HepG2 (cell line): ENCODE data around the gene PAIP1. TPM values are rescaled to one million over a fixed set of nuclear protein-coding genes. Genes with fewer than 3 reads are reported as not detected.

Experiments
- CREB3 ChIP-seq: sonication (generic); formaldehyde crosslinking; IDR thresholded peaks from 2 replicates; pipeline ENCODE4 v1.5.0; 2020; ENCODE audit warnings: missing genetic modification reagents
- JARID2 ChIP-seq: sonication (generic); formaldehyde crosslinking; IDR thresholded peaks from 2 replicates; pipeline ENCODE4 v1.8.1; 2023; ENCODE audit warnings: missing genetic modification reagents, inconsistent platforms; ENCODE audit not compliant: insufficient replicate concordance
- JUN ChIP-seq: sonication (generic); formaldehyde crosslinking; IDR thresholded peaks from 2 replicates; pipeline ENCODE4 v1.4.0; 2020; ENCODE audit warnings: mild to moderate bottlenecking, missing genetic modification reagents
- PCBP2 ChIP-seq: fragments of 200-400 bp; formaldehyde crosslinking; optimal IDR thresholded peaks from 2 replicates; pipeline ENCODE3; 2018; ENCODE audit warnings: low read length, low read depth; ENCODE audit not compliant: poor library complexity, severe bottlenecking
- PHF20 ChIP-seq: sonication (generic); formaldehyde crosslinking; IDR thresholded peaks from 2 replicates; pipeline ENCODE4 v1.5.0; 2020; ENCODE audit warnings: mild to moderate bottlenecking, missing genetic modification reagents
- PITX1 ChIP-seq: sonication (generic); formaldehyde crosslinking; IDR thresholded peaks from 2 replicates; pipeline ENCODE4 v1.5.1; 2020; ENCODE audit warnings: mild to moderate bottlenecking, missing genetic modification reagents
- SAFB2 ChIP-seq: sonication (generic); formaldehyde crosslinking; IDR thresholded peaks from 2 replicates; pipeline ENCODE4 v1.5.1; 2020; ENCODE audit warnings: missing genetic modification reagents, low read depth, mild to moderate bottlenecking, borderline replicate concordance
- SIX1 ChIP-seq: sonication (generic); formaldehyde crosslinking; IDR thresholded peaks from 2 replicates; pipeline ENCODE4 v1.4.0; 2020; ENCODE audit warnings: missing genetic modification reagents, borderline replicate concordance
- ZBTB4 ChIP-seq: sonication (generic); formaldehyde crosslinking; IDR thresholded peaks from 2 replicates; pipeline ENCODE4 v1.4.0; 2020; ENCODE audit warnings: missing genetic modification reagents, mild to moderate bottlenecking, borderline replicate concordance
- ZFP62 ChIP-seq: sonication (generic); formaldehyde crosslinking; IDR thresholded peaks from 2 replicates; pipeline ENCODE4 v1.4.0; 2020; ENCODE audit warnings: missing genetic modification reagents
- ZFP90 ChIP-seq: sonication (generic); formaldehyde crosslinking; IDR thresholded peaks from 2 replicates; pipeline ENCODE4 v1.8.0; 2022; ENCODE audit warnings: missing genetic modification reagents, mild to moderate bottlenecking, inconsistent platforms, borderline replicate concordance
- ZNF567 ChIP-seq: sonication (generic); formaldehyde crosslinking; IDR thresholded peaks from 2 replicates; pipeline ENCODE4 v1.8.1; 2023; ENCODE audit warnings: mild to moderate bottlenecking, missing genetic modification reagents, borderline replicate concordance
- ZNF713 ChIP-seq: sonication (generic); formaldehyde crosslinking; IDR thresholded peaks from 2 replicates; pipeline ENCODE4 v1.4.0; 2020; ENCODE audit warnings: mild to moderate bottlenecking, missing genetic modification reagents
- polyA plus RNA-seq, 8 experiments: library from polyadenylated mRNA; depleted of rRNA in 3 of 8; stranded (reverse) in 7 of 8; unstranded in 1 of 8; fragments of >200 nt; fragmentation: Illumina TruSeq in 4 of 8; extraction: Trizol in 4 of 8; gene quantifications; 2 replicates each; pipeline versions ENCODE4 v1.2.1 to v1.2.3, GENCODE V29; 2011 to 2016; ENCODE audit warnings: low read depth in 4 of 8, missing spikeins in 1 of 8, mixed read lengths in 1 of 8; ENCODE audit not compliant: insufficient read depth in 1 of 8
- total RNA-seq, 5 experiments: library from RNA; depleted of rRNA; stranded (reverse); fragments of >200 nt; fragmentation: Illumina TruSeq; extraction: Trizol; gene quantifications; 2 replicates each; pipeline ENCODE4 v1.2.3, GENCODE V29; 2016; ENCODE audit warnings: low read depth in 1 of 5
- TF ChIP-seq, protein P1 (sequence below): sonication (generic); formaldehyde crosslinking; IDR thresholded peaks from 2 replicates; pipeline ENCODE4 v1.5.0; 2020; ENCODE audit warnings: mild to moderate bottlenecking, missing genetic modification reagents
- TF ChIP-seq, protein P2 (sequence below): sonication (generic); formaldehyde crosslinking; IDR thresholded peaks from 2 replicates; pipeline ENCODE4 v1.4.0; 2020; ENCODE audit warnings: missing genetic modification reagents, borderline replicate concordance
- TF ChIP-seq, protein P3 (sequence below): IDR thresholded peaks from 2 replicates; pipeline ENCODE4 v1.6.1; 2016; ENCODE audit warnings: missing compliant biosample characterization, missing genetic modification reagents, borderline replicate concordance
- TF ChIP-seq, protein P4 (sequence below): IDR thresholded peaks from 2 replicates; pipeline ENCODE4 v1.6.1; 2016; ENCODE audit warnings: low read depth

Gene PAIP1
- total and polyA plus RNA-seq, 2 of the 13 experiments (the other 11 are each of a cell fraction or from before 2014, with no cell fraction given), result 96.6 to 116 TPM

- TF ChIP-seq ZNF713 (no peak), JARID2 (no peak), SAFB2 (CRISPR knock-in tag) (no peak), CREB3 (CRISPR knock-in tag) (peak; percentile 84; the same call in 1 of the 2 replicates), PITX1 (CRISPR knock-in tag) (no peak; the same call in none of the 2 replicates), PHF20 (peak; percentile 84), ZFP90 (CRISPR knock-in tag) (peak; percentile 93), JUN (CRISPR knock-in tag) (no peak), ZNF567 (CRISPR knock-in tag) (0 out of 2 replicates have a peak, but pooled peaks have one; percentile 74), ZFP62 (CRISPR knock-in tag) (no peak), SIX1 (CRISPR knock-in tag) (no peak), PCBP2 (no peak), ZBTB4 (no peak)
- TF ChIP-seq, protein P1, sequence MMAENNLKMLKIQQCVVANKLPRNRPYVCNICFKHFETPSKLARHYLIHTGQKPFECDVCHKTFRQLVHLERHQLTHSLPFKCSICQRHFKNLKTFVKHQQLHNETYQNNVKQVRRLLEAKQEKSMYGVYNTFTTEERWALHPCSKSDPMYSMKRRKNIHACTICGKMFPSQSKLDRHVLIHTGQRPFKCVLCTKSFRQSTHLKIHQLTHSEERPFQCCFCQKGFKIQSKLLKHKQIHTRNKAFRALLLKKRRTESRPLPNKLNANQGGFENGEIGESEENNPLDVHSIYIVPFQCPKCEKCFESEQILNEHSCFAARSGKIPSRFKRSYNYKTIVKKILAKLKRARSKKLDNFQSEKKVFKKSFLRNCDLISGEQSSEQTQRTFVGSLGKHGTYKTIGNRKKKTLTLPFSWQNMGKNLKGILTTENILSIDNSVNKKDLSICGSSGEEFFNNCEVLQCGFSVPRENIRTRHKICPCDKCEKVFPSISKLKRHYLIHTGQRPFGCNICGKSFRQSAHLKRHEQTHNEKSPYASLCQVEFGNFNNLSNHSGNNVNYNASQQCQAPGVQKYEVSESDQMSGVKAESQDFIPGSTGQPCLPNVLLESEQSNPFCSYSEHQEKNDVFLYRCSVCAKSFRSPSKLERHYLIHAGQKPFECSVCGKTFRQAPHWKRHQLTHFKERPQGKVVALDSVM, result no peak
- TF ChIP-seq, protein P2, sequence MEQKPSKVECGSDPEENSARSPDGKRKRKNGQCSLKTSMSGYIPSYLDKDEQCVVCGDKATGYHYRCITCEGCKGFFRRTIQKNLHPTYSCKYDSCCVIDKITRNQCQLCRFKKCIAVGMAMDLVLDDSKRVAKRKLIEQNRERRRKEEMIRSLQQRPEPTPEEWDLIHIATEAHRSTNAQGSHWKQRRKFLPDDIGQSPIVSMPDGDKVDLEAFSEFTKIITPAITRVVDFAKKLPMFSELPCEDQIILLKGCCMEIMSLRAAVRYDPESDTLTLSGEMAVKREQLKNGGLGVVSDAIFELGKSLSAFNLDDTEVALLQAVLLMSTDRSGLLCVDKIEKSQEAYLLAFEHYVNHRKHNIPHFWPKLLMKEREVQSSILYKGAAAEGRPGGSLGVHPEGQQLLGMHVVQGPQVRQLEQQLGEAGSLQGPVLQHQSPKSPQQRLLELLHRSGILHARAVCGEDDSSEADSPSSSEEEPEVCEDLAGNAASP, result peak; percentile 13; the same call in 1 of the 2 replicates
- TF ChIP-seq, protein P3, sequence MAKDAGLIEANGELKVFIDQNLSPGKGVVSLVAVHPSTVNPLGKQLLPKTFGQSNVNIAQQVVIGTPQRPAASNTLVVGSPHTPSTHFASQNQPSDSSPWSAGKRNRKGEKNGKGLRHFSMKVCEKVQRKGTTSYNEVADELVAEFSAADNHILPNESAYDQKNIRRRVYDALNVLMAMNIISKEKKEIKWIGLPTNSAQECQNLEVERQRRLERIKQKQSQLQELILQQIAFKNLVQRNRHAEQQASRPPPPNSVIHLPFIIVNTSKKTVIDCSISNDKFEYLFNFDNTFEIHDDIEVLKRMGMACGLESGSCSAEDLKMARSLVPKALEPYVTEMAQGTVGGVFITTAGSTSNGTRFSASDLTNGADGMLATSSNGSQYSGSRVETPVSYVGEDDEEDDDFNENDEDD (CRISPR knock-in tag), result peak; percentile 85; the same call in 1 of the 2 replicates
- TF ChIP-seq, protein P4, sequence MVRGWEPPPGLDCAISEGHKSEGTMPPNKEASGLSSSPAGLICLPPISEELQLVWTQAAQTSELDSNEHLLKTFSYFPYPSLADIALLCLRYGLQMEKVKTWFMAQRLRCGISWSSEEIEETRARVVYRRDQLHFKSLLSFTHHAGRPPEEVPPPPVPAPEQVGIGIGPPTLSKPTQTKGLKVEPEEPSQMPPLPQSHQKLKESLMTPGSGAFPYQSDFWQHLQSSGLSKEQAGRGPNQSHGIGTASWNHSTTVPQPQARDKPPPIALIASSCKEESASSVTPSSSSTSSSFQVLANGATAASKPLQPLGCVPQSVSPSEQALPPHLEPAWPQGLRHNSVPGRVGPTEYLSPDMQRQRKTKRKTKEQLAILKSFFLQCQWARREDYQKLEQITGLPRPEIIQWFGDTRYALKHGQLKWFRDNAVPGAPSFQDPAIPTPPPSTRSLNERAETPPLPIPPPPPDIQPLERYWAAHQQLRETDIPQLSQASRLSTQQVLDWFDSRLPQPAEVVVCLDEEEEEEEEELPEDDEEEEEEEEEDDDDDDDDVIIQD (CRISPR knock-in tag), result no peak
Measured at GRCh38 chr5:43602461-43603343, 45.8 kb upstream of the PAIP1 start, which contains the start of gene NNT (continued).
